ENCODE results near the gene VGLL1.
A peak's percentile ranks its signal among the peaks of the same experiment; 100 is the strongest.

VGLL1 gene

GRCh38 chrX:136555694-136556093 is 23.7 kb downstream of the VGLL1 start:
- no peak for DNase-seq (ENCODE audit: low read depth)

GRCh38 chrX:136572030-136572429 is 40.0 kb downstream of the VGLL1 start:
- no peak for DNase-seq (ENCODE audit: low read depth)

- no peak for DNase-seq (ENCODE audit: low read depth)
Observed at GRCh38 chrX:136574548-136574947, 42.5 kb downstream of the VGLL1 start.

- DNase-seq (ENCODE audit: low read depth) = peak; percentile 41
Observed at GRCh38 chrX:136577552-136577951, 45.5 kb downstream of the VGLL1 start.

GRCh38 chrX:136580316-136580715 is 48.3 kb downstream of the VGLL1 start:
- DNase-seq (ENCODE audit: low read depth) = no peak

GRCh38 chrX:136582624-136583023 is 50.6 kb downstream of the VGLL1 start:
- no peak for DNase-seq (ENCODE audit: low read depth)

GRCh38 chrX:136584545-136584944 is 52.5 kb downstream of the VGLL1 start:
- DNase-seq (ENCODE audit: low read depth) = no peak

GRCh38 chrX:136585262-136585661 is 53.2 kb downstream of the VGLL1 start:
- no peak for DNase-seq (ENCODE audit: low read depth)

- DNase-seq (ENCODE audit: low read depth) = no peak
Observed at GRCh38 chrX:136585960-136586359, 53.9 kb downstream of the VGLL1 start.

- DNase-seq (ENCODE audit: low read depth) = no peak
Observed at GRCh38 chrX:136586386-136586785, 54.4 kb downstream of the VGLL1 start.

- DNase-seq (ENCODE audit: low read depth) = no peak
Observed at GRCh38 chrX:136587532-136587931, 55.5 kb downstream of the VGLL1 start.

GRCh38 chrX:136588036-136588435 is 56.0 kb downstream of the VGLL1 start:
- DNase-seq (ENCODE audit: low read depth) = no peak

GRCh38 chrX:136589966-136590365 is 58.0 kb downstream of the VGLL1 start:
- DNase-seq (ENCODE audit: low read depth) = no peak

GRCh38 chrX:136597356-136597755 is 65.3 kb downstream of the VGLL1 start:
- no peak for DNase-seq (ENCODE audit: low read depth)

GRCh38 chrX:136597954-136598353 is 65.9 kb downstream of the VGLL1 start:
- DNase-seq (ENCODE audit: low read depth) = no peak

- DNase-seq (ENCODE audit: low read depth) = no peak
Observed at GRCh38 chrX:136598631-136599030, 66.6 kb downstream of the VGLL1 start.

- DNase-seq (ENCODE audit: low read depth) = no peak
Observed at GRCh38 chrX:136600059-136600458, 68.0 kb downstream of the VGLL1 start.

Data from stimulated activated CD8-positive, alpha-beta memory T cell treated with anti-CD3 and anti-CD28 coated beads, Interleukin-12 subunit alpha, Interleukin-12 subunit beta, amount 100 ng/mL, for 4 hours (primary cell).